Tibial nerve (tissue), 4 donors: Measurements from ENCODE around the gene KNTC1.

Experiments
- CTCF ChIP-seq, 5 experiments: fragments of 200-600 bp in 3 of 5; fragments of 450-650 bp in 2 of 5; sonication (generic) in 3 of 5; IDR thresholded peaks; one replicate each; pipeline ENCODE4 v1.5.1; 2016 to 2019; ENCODE audit warnings: antibody characterized with exemption in 5 of 5, mild to moderate bottlenecking in 3 of 5, moderate library complexity in 2 of 5
- EP300 ChIP-seq, 2 donors: sonication (generic); formaldehyde crosslinking; IDR thresholded peaks; one replicate each; pipeline ENCODE4 v1.6.1; 2017; ENCODE audit warnings: antibody characterized with exemption in 2 of 2, mild to moderate bottlenecking in 1 of 2
- POLR2A ChIP-seq, 2 donors: fragments of 450-650 bp; IDR thresholded peaks; one replicate each; pipeline ENCODE4 v1.6.1; 2017; ENCODE audit warnings: antibody characterized with exemption in 2 of 2, mild to moderate bottlenecking in 2 of 2, moderate library complexity in 2 of 2

GRCh38 chr12:122523846-122524718 lies 3.0 kb upstream of the KNTC1 start:
- TF ChIP-seq POLR2A (IDR thresholded peaks at IDR 0.05) (no peak), EP300 (IDR thresholded peaks at IDR 0.05) (no peak), CTCF (IDR thresholded peaks at IDR 0.05) (no peak)
